Measurements from ENCODE around the gene TDRD9.
"Not testable (repeated sequence)": the region's sequence is repeated elsewhere in the genome, so short reads cannot be mapped to it uniquely, and the experiment has no call there.

TDRD9 gene

DNA sequence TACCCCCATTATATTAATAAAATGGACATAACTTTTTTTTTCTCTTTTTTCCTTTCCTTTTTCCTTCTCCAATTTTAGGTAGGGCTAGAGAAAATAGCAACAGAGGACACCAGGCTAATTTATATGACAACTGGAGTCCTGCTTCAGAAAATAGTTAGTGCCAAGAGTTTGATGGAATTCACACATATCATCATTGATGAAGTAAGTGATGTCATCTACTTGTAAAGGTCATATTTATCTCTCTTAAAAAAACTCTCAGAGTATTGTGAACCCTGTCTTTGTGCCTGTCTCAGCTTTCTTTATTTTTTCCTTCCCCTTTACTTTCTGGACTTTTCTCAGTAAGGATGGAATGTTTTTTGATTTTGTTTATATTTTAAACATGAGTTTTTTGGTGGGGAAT, 38.4 kb downstream of the TDRD9 start:
- Histone ChIP-seq H3K4me2 (no peak overlapping the region), H3K36me3 (no peaks in the 10 kb centered on the region), H3K9me3 (no peaks in the 10 kb centered on the region), H3K4me1 (no peaks in the 10 kb centered on the region), H3K27ac (no peak overlapping the region), H3K4me3 (no peak overlapping the region), H3K9ac (no peak overlapping the region), H4K20me1 (no peaks in the 10 kb centered on the region), H3K27me3 (no peaks in the 10 kb centered on the region)
- no peak for TF ChIP-seq Cebpa-rat (IDR thresholded peaks at IDR 0.05)

DNA sequence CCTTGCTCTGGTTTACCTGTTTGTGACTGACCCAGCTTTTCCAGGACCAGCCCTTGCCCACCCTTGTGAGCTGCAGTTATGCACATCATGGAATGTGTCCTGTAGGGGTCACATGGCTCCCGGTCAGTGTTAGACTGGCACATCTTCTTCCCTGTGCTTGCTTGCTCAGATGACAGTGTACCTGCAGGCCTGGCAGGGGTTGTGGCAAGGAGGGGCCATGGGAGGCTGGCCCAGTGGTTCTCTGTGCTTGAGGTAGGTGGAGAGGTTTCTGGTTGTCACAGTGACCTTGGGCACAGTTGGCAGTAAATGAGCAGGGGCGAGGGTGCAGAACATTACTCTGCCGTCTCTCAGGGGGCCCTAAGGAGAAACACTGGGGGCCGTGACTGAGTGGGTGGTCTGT, 41.7 kb downstream of the TDRD9 start:
- H3K27ac ChIP-seq: no peak overlapping the region
- H3K9me3 ChIP-seq: no peaks in the 10 kb centered on the region
- no peak for TF ChIP-seq Cebpa-rat (IDR thresholded peaks at IDR 0.05)
- H3K27me3 ChIP-seq: no peaks in the 10 kb centered on the region
- no peaks in the 10 kb centered on the region for H3K4me1 ChIP-seq
- H3K9ac ChIP-seq: no peak overlapping the region
- no peak overlapping the region for H3K4me2 ChIP-seq
- H3K4me3 ChIP-seq: no peak overlapping the region
- no peaks in the 10 kb centered on the region for H4K20me1 ChIP-seq
- H3K36me3 ChIP-seq: no peaks in the 10 kb centered on the region

DNA sequence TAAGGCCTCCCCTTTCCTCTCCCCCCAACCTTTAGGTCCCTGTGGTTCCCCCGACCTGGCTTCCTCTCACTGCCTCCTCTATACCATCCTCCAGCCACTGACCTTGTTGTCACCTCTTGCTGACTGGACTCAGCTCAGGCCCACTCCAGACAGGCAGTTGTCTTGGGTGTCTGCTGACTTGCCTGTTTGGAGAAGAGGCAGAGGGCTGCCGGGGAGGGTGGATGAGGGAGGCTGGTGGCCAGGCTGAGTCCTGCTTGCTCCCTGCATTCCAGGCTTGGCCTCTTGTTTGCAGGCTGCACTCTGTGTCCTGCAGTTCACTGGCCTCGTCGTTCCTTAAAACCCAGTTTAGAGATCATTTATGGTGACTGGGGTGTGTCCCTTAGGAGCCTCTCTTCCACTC, 45.1 kb downstream of the TDRD9 start:
- no peak for TF ChIP-seq Cebpa-rat (IDR thresholded peaks at IDR 0.05)
- Histone ChIP-seq H3K4me1 (no peaks in the 10 kb centered on the region), H4K20me1 (no peaks in the 10 kb centered on the region), H3K4me2 (no peak overlapping the region), H3K9ac (no peak overlapping the region), H3K4me3 (no peak overlapping the region), H3K36me3 (no peaks in the 10 kb centered on the region), H3K9me3 (no peaks in the 10 kb centered on the region), H3K27ac (no peak overlapping the region), H3K27me3 (no peaks in the 10 kb centered on the region)

DNA sequence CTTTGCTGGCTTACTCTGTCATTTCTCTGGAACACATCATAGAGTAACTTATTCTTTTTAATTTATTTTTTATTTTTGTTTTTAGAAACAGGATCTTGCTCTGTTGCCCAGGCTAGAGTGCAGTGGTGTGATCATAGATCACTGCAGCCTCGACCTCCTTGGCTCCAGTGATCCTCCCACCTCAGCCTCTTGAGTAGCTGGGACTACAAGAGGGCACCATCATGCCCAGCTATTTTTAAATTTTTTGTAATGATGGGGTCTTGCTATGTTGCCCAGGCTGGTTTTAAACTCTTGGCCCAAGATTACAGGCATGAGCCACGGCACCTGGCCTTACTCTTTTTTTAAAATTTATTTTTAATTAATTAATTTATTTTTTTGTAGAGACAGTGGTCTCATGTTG, 46.3 kb downstream of the TDRD9 start:
- H3K36me3 ChIP-seq: no peaks in the 10 kb centered on the region
- no peaks in the 10 kb centered on the region for H3K9me3 ChIP-seq
- no peaks in the 10 kb centered on the region for H3K4me1 ChIP-seq
- no peaks in the 10 kb centered on the region for H3K27me3 ChIP-seq
- no peak overlapping the region for H3K27ac ChIP-seq
- H4K20me1 ChIP-seq: no peaks in the 10 kb centered on the region
- no peak overlapping the region for H3K9ac ChIP-seq
- no peak overlapping the region for H3K4me2 ChIP-seq
- no peak overlapping the region for H3K4me3 ChIP-seq
- TF ChIP-seq Cebpa-rat (IDR thresholded peaks at IDR 0.05): no peak

DNA sequence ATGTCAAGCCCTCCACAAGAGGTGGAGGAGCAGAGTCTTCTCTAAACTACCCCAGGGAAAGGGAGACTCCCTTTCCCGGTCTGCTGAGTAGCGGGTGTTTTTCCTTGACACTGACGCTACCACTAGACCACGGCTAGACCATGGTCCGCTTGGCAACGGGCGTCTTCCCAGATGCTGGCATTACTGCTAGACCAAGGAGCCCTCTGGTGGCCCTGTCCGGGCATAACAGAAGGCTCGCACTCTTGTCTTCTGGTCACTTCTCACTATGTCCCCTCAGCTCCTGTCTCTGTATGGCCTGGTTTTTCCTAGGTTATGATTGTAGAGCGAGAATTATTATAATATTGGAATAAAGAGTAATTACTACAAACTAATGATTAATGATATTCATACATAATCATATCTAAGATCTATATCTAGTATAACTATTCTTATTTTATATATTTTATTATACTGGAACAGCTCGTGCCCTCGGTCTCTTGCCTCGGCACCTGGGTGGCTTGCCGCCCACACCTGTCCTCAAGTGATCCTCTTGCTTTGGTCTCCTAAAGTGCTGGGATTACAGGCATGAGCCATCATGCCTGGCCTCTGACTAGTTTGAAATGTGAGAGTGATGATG, 52.5 kb downstream of the TDRD9 start:
- H3K4me2 ChIP-seq: peak overlapping the region; percentile 65
- not testable (repeated sequence) for H3K27ac ChIP-seq

DNA sequence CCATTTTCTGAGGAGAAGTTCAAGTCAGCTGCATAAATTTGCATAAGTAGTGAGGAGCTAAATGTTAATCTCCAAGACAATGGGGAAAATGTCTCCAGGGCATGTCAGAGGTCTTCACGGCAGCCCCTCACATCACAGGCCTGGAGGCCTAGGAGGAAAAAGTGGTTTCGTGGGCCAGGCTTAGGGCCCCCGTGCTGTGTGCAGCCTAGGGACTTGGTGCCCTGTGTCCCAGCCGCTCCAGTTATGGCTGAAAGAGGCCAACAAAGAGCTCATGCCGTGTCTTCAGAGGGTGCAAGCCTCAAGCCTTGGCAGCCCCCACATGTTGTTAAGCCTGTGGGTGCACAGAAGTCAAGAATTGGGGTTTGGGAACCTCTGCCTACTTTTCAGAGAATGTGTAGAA, 55.9 kb downstream of the TDRD9 start:
- Histone ChIP-seq H3K9me3 (peaks cover 29% of the 10 kb centered on the region), H4K20me1 (no peaks in the 10 kb centered on the region), H3K27me3 (no peaks in the 10 kb centered on the region), H3K27ac (no peak overlapping the region), H3K9ac (no peak overlapping the region), H3K4me1 (peaks cover 14% of the 10 kb centered on the region), H3K4me3 (no peak overlapping the region), H3K36me3 (no peaks in the 10 kb centered on the region), H3K4me2 (no peak overlapping the region)
- TF ChIP-seq Cebpa-rat (IDR thresholded peaks at IDR 0.05): no peak

More for the DNA sequence above, 52.5 kb downstream of the TDRD9 start:
- H3K36me3 ChIP-seq, H3K27me3 ChIP-seq, H3K4me3 ChIP-seq, H4K20me1 ChIP-seq: not testable (repeated sequence)
- peaks cover 14% of the 10 kb centered on the region for H3K4me1 ChIP-seq
- H3K9me3 ChIP-seq: peaks cover 23% of the 10 kb centered on the region
- H3K9ac ChIP-seq: peak overlapping the region; percentile 23; the same call in 1 of the 2 replicates

DNA sequence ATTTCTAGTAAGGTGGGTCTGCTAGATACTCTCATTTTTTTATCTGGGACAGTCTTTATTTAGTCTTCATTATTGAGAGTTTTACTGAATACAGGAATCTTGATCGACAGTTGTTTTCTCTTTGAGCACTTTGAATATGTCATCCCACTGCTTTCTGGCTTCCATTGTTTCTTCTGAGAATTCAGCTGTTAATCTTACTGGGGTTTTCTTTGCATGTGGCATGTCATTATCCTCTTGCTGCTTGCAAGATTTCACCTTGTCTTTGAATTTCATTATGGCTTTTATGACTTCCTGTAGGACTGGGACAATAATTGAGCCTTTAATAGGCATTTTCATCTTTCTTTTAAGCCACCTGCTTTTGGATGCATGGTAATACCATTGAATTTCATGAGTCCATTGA, 60.8 kb downstream of the TDRD9 start:
- H4K20me1 ChIP-seq: no peaks in the 10 kb centered on the region
- H3K27ac ChIP-seq: no peak overlapping the region
- no peaks in the 10 kb centered on the region for H3K36me3 ChIP-seq
- peaks cover 33% of the 10 kb centered on the region for H3K9me3 ChIP-seq
- no peak overlapping the region for H3K9ac ChIP-seq
- H3K4me3 ChIP-seq: no peak overlapping the region
- no peaks in the 10 kb centered on the region for H3K4me1 ChIP-seq
- TF ChIP-seq Cebpa-rat (IDR thresholded peaks at IDR 0.05): no peak
- no peaks in the 10 kb centered on the region for H3K27me3 ChIP-seq
- H3K4me2 ChIP-seq: no peak overlapping the region

DNA sequence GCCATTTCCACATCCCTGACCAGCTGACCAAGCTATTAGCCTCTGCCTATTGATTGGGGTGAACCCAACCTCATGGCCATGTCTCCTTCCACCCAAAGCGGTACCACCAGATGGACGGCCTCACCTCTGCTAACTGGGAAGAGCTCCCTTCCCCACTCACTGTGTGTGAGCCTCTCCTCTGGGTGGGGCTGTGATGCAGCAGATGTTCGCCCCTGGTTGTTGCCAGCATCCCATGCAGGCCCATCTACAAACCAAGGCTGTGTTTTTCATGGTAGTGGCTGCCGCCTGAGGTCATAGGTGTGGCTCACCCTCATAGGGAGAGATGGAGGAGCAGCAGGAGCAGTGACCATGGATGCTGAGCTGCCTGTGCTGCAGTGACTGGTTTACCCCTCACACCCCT, 61.7 kb downstream of the TDRD9 start:
- Histone ChIP-seq H3K4me3 (no peak overlapping the region), H3K9me3 (peaks cover 23% of the 10 kb centered on the region), H3K27ac (no peak overlapping the region), H3K4me1 (no peaks in the 10 kb centered on the region), H3K36me3 (no peaks in the 10 kb centered on the region), H4K20me1 (no peaks in the 10 kb centered on the region), H3K4me2 (no peak overlapping the region), H3K9ac (no peak overlapping the region), H3K27me3 (no peaks in the 10 kb centered on the region)
- no peak for TF ChIP-seq Cebpa-rat (IDR thresholded peaks at IDR 0.05)

DNA sequence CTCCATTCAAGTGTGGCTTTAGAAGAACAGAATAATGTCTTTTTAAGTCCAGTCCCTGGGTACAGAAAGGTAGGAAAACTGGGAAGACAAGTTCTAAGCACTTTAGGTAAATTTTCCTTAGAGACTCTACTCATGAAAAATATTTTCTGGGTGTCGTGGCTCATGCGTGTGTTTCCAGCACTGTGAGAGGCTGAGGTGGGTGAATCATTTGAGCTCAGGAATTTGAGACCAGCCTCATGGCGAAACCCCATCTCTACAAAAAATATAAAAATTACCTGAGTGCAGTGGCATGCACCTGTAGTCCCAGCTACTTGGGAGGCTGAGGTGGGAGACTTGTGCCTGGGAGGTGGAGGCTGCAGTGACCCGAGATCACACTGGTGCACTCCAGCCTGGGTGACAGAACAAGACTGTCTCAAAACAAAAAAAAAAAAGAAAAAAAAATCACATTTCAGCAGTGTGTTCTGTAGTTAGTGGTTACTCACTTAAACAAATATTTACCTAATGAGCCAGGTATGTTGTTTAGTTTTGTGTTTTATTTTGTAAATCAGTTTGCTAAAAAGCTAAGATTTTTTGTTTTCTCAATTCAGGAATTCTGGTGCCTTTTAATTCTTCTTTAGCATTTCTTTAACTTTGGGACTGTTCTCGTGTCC, 66.4 kb downstream of the TDRD9 start:
- peaks cover 5% of the 10 kb centered on the region for H3K9me3 ChIP-seq
- no peaks in the 10 kb centered on the region for H3K4me1 ChIP-seq
- TF ChIP-seq Cebpa-rat (IDR thresholded peaks at IDR 0.05): no peak
- no peak overlapping the region for H3K9ac ChIP-seq
- no peaks in the 10 kb centered on the region for H4K20me1 ChIP-seq
- H3K27me3 ChIP-seq: no peaks in the 10 kb centered on the region
- no peak overlapping the region for H3K4me3 ChIP-seq
- no peaks in the 10 kb centered on the region for H3K36me3 ChIP-seq
- no peak overlapping the region for H3K27ac ChIP-seq
- no peak overlapping the region for H3K4me2 ChIP-seq

DNA sequence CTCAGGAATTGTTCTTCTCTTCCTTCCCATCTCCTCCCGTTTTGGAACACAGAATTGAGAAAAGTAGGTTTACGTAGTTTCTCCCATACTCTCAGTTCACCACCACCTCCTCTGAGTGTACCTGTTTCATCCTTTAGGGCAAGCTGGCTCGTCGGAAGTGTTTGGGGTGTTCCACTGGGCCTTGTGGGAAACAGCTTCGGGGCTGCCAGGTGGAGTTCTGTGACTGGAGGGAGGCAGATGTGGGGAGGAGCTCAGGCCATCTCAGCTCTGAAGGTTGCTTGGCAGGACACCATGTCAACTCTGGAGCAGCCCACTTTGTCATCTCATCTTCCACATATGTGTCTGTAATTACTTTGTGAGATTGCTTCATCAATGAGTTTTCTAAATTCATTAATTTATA, 67.6 kb downstream of the TDRD9 start:
- Histone ChIP-seq H3K9ac (no peak overlapping the region), H3K4me2 (no peak overlapping the region), H3K27me3 (no peaks in the 10 kb centered on the region), H3K4me3 (no peak overlapping the region), H3K4me1 (no peaks in the 10 kb centered on the region), H3K36me3 (no peaks in the 10 kb centered on the region), H3K9me3 (no peaks in the 10 kb centered on the region), H4K20me1 (no peaks in the 10 kb centered on the region), H3K27ac (no peak overlapping the region)
- no peak for TF ChIP-seq Cebpa-rat (IDR thresholded peaks at IDR 0.05)

DNA sequence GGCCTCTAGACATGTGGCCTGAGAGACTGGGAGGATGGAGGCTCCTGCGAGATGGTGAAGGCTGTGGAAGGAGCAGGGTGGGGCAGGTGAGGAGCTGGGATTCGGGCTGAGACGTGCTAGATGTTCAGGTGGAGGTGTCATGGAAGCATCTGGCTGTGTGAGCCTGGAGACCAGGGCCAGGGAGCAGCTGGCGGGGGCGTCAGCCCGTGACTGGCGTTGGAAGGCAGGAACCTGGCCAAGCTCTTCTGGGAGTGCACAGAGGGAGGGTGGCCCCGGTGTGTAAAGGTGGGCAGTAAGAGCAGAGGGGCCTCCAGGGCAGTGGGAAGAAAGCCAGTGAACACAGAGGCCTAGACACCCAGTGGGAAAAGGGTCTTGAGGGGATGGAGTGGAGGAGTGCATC, 69.1 kb downstream of the TDRD9 start:
- Histone ChIP-seq H3K4me3 (no peak overlapping the region), H3K9ac (no peak overlapping the region), H3K4me1 (no peaks in the 10 kb centered on the region), H3K27me3 (no peaks in the 10 kb centered on the region), H3K36me3 (no peaks in the 10 kb centered on the region), H3K4me2 (no peak overlapping the region), H3K27ac (no peak overlapping the region), H4K20me1 (no peaks in the 10 kb centered on the region), H3K9me3 (no peaks in the 10 kb centered on the region)
- no peak for TF ChIP-seq Cebpa-rat (IDR thresholded peaks at IDR 0.05)

Data from BLaER1 (cell line).